Measurements from ENCODE around the gene PTGES3L. TPM values are rescaled to one million over a fixed set of nuclear protein-coding genes. Genes with fewer than 3 reads are reported as not detected.

PTGES3L gene
- total and polyA plus RNA-seq, 2 of the 13 experiments (the other 11 are each of a cell fraction or from before 2014, with no cell fraction given), result 1.2 to 2.9 TPM

DNA sequence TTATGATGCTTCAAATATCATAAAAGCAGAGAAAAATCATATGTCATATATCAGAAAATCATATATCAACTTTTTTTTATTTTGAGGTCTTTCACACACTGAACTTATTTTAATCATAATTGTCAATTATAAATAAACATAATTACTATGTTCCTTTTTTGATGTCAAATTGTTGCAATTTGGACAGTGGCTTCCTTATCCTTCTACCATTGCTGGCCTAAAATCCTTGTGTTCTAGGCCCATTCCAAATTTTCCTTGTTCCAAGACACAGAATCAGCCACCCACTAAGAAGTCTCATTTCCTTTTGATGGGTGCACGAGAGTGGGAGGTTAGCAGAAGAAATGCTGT is 50.4 kb downstream of the PTGES3L start (continued):
- TF ChIP-seq, protein P1, sequence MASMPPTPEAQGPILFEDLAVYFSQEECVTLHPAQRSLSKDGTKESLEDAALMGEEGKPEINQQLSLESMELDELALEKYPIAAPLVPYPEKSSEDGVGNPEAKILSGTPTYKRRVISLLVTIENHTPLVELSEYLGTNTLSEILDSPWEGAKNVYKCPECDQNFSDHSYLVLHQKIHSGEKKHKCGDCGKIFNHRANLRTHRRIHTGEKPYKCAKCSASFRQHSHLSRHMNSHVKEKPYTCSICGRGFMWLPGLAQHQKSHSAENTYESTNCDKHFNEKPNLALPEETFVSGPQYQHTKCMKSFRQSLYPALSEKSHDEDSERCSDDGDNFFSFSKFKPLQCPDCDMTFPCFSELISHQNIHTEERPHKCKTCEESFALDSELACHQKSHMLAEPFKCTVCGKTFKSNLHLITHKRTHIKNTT (CRISPR knock-in tag; IDR thresholded peaks at IDR 0.05), result no peak
- TF ChIP-seq ZNF605 (CRISPR knock-in tag; IDR thresholded peaks at IDR 0.05) (no peak), ZNF33A (CRISPR knock-in tag; IDR thresholded peaks at IDR 0.05; ENCODE audit: borderline replicate concordance) (no peak), KLF11 (CRISPR knock-in tag; IDR thresholded peaks at IDR 0.05) (no peak), MAFF (IDR thresholded peaks at IDR 0.05; ENCODE audit: low read depth, low read length) (no peak)

GRCh38 chr17:42928714-42929496 is 51.0 kb downstream of the PTGES3L start:
- ATAC-seq (peak; percentile 96), FAIRE-seq (peak; percentile 95), DNase-seq (ENCODE audit: low spot score) (peak; percentile 92)
- ChIA-PET POLR2A (interaction anchor here (0.6 to 2.6 kb wide), 24 partner anchors 10 to 1426 kb away, joined by 3 to 39 read pairs (median 6); partner anchors contain the start of genes AOC2, AOC3, BECN1 and PSME3), CTCF (ENCODE audit: low intra/inter-chr PET ratio, low total read pairs) (interaction anchor here (0.7 to 2.1 kb wide), 6 partner anchors 9 to 109 kb away, joined by 3 to 32 read pairs (median 6); partner anchors contain the start of genes AOC2 and RPL27)
- H3K9ac ChIP-seq (ENCODE audit: insufficient read depth, low read depth, low read length), result peak overlapping the region; percentile 66
- H3K9me3 ChIP-seq (ENCODE audit: low read length), result no peaks in the 10 kb centered on the region
- peak overlapping the region; percentile 82 for H2AFZ ChIP-seq (ENCODE audit: low read length)
- in situ Hi-C loops (cut with HindIII; ENCODE audit: extremely low pct_ligation_motif_present, low pct_unique_long_range_greater_than_20kb) (loop anchor here (5.0 kb wide), 1 partner anchor 87 kb away; the partner anchor contains the start of gene AOC2), intact Hi-C loops (cut with micrococcal nuclease; ENCODE audit: unreplicated experiment) (loop anchor here (1.0 to 2.0 kb wide), 3 partner anchors 51 to 86 kb away; partner anchors contain the start of gene RPL27)
- peaks cover 38% of the 10 kb centered on the region for H3K4me1 ChIP-seq (ENCODE audit: insufficient read depth, low read length)
- no peaks in the 10 kb centered on the region for H3K36me3 ChIP-seq (replicated peaks in 1 of 2; ENCODE audit: control insufficient read depth in 1 of 2, insufficient read depth in 2 of 2, low read length in 2 of 2)
- H3K27ac ChIP-seq (ENCODE audit: extremely low read length, insufficient read depth, low read length), result peak overlapping the region; percentile 83
- H3K79me2 ChIP-seq (ENCODE audit: insufficient read depth, low read length), result no peaks in the 10 kb centered on the region
- peak overlapping the region; percentile 18 to 55 (median 38); a peak in 4 of 6 replicates for H3K4me3 ChIP-seq (replicated peaks in 1 of 3; ENCODE audit: insufficient read depth in 1 of 3, low read depth in 2 of 3, low read length in 3 of 3)
- no peaks in the 10 kb centered on the region; a peak in 1 of 5 replicates for H3K27me3 ChIP-seq (ENCODE audit: control insufficient read depth in 1 of 2, insufficient read depth in 2 of 2, low read length in 2 of 2)
- BruUV-seq (replicated peaks), result TSS peak; percentile 94
- 26% methylated on average over 9 of the region's 9 CpGs for WGBS (ENCODE audit: low lambda C conversion rate)
- H4K20me1 ChIP-seq (ENCODE audit: insufficient read depth, low read length), result no peaks in the 10 kb centered on the region
- H3K4me2 ChIP-seq (ENCODE audit: low read depth, low read length), result peak overlapping the region; percentile 91
- TF ChIP-seq MIXL1 (CRISPR knock-in tag; IDR thresholded peaks at IDR 0.05) (peak; percentile 94), IRF9 (CRISPR knock-in tag; IDR thresholded peaks at IDR 0.05; ENCODE audit: borderline replicate concordance) (0 out of 2 replicates have a peak, but pooled peaks have one; percentile 35), BRD4 (CRISPR knock-in tag; IDR thresholded peaks at IDR 0.05) (no peak), ZBTB10 (CRISPR knock-in tag; IDR thresholded peaks at IDR 0.05; ENCODE audit: borderline replicate concordance) (no peak), ATF6 (CRISPR knock-in tag; conservative IDR thresholded peaks at IDR 0.05) (no peak), ZNF224 (CRISPR knock-in tag; IDR thresholded peaks at IDR 0.05) (no peak)
- TF ChIP-seq, protein P2, sequence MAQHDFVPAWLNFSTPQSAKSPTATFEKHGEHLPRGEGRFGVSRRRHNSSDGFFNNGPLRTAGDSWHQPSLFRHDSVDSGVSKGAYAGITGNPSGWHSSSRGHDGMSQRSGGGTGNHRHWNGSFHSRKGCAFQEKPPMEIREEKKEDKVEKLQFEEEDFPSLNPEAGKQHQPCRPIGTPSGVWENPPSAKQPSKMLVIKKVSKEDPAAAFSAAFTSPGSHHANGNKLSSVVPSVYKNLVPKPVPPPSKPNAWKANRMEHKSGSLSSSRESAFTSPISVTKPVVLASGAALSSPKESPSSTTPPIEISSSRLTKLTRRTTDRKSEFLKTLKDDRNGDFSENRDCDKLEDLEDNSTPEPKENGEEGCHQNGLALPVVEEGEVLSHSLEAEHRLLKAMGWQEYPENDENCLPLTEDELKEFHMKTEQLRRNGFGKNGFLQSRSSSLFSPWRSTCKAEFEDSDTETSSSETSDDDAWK (CRISPR knock-in tag; IDR thresholded peaks at IDR 0.05), result no peak

All from HepG2 (cell line).